HEK293T (cell line): ENCODE measurements around the gene TEX12.
"Not testable (repeated sequence)": the region's sequence is repeated elsewhere in the genome, so short reads cannot be mapped to it uniquely, and the experiment has no call there.

Experiments
- CTCF ChIA-PET: fragments of 350-600 bp; formaldehyde crosslinking; extraction: SDS; loops from one replicate; lab custom pipeline; 2021; ENCODE audit warnings: antibody characterized with exemption, inconsistent platforms; lab: Yijun Ruan, JAX
- POLR2A ChIA-PET: fragments of 350-600 bp; formaldehyde crosslinking; extraction: SDS; loops from one replicate; lab custom pipeline; 2020; ENCODE audit warnings: antibody characterized with exemption, inconsistent platforms; lab: Yijun Ruan, JAX
- DNase-seq: peaks from one replicate; pipeline ENCODE4 v3.0.0; 2012; ENCODE audit warnings: mixed read lengths; ENCODE audit errors: extremely low spot score
- ARNT ChIP-seq: fragments of 450-650 bp; IDR thresholded peaks from 2 replicates; pipeline ENCODE4 v1.6.1; 2017; ENCODE audit warnings: mild to moderate bottlenecking
- BHLHE40 ChIP-seq: fragments of 450-650 bp; IDR thresholded peaks from 2 replicates; pipeline ENCODE4 v1.6.1; 2016; ENCODE audit warnings: mild to moderate bottlenecking, moderate library complexity, borderline replicate concordance
- CTBP1 ChIP-seq: fragments of 450-650 bp; IDR thresholded peaks from 2 replicates; pipeline ENCODE4 v1.6.1; 2016; ENCODE audit warnings: borderline replicate concordance
- ELF4 ChIP-seq: fragments of 450-650 bp; IDR thresholded peaks from 2 replicates; pipeline ENCODE4 v1.6.1; 2017; ENCODE audit warnings: antibody characterized with exemption
- FOXA1 ChIP-seq: fragments of 450-650 bp; IDR thresholded peaks from 2 replicates; pipeline ENCODE4 v1.6.1; 2016; ENCODE audit warnings: mild to moderate bottlenecking
- FOXK2 ChIP-seq: fragments of 450-650 bp; IDR thresholded peaks from 2 replicates; pipeline ENCODE4 v1.6.1; 2016; ENCODE audit warnings: mild to moderate bottlenecking
- FOXM1 ChIP-seq: fragments of 450-650 bp; IDR thresholded peaks from 2 replicates; pipeline ENCODE4 v1.6.1; 2017; ENCODE audit warnings: mild to moderate bottlenecking, borderline replicate concordance
- HDGF ChIP-seq: fragments of 450-650 bp; IDR thresholded peaks from 2 replicates; pipeline ENCODE4 v1.6.1; 2017; ENCODE audit warnings: antibody characterized with exemption, borderline replicate concordance
- L3MBTL2 ChIP-seq: fragments of 450-650 bp; conservative IDR thresholded peaks from 2 replicates; pipeline ENCODE4 v1.6.1; 2016; ENCODE audit warnings: mild to moderate bottlenecking
- LEF1 ChIP-seq: fragments of 450-650 bp; IDR thresholded peaks from 2 replicates; pipeline ENCODE4 v1.6.1; 2017; ENCODE audit warnings: mild to moderate bottlenecking, borderline replicate concordance
- NFRKB ChIP-seq: fragments of 450-650 bp; IDR thresholded peaks from 2 replicates; pipeline ENCODE4 v1.6.1; 2016; ENCODE audit warnings: mild to moderate bottlenecking, moderate library complexity
- SP1 ChIP-seq: fragments of 450-650 bp; IDR thresholded peaks from 2 replicates; pipeline ENCODE4 v1.6.1; 2017
- SUZ12 ChIP-seq: fragments of 450-650 bp; IDR thresholded peaks from 2 replicates; pipeline ENCODE4 v1.6.1; 2016; ENCODE audit warnings: mild to moderate bottlenecking
- TARDBP ChIP-seq: fragments of 450-650 bp; IDR thresholded peaks from 2 replicates; pipeline ENCODE4 v1.6.1; 2016
- ZNF384 ChIP-seq: fragments of 450-650 bp; IDR thresholded peaks from 2 replicates; pipeline ENCODE4 v1.6.1; 2016
- TF ChIP-seq, protein P1 (sequence below): fragments of 450-650 bp; IDR thresholded peaks from 2 replicates; pipeline ENCODE4 v1.6.1; 2016

The TEX12 gene

GRCh38 chr11:112160091-112160848 lies 6.9 kb upstream of the TEX12 start:
- ChIA-PET POLR2A (no interaction called here), CTCF (no interaction called here)
- TF ChIP-seq CTBP1 (no peak), SUZ12 (no peak), SP1 (no peak)
- DNase-seq: no peak

DNA sequence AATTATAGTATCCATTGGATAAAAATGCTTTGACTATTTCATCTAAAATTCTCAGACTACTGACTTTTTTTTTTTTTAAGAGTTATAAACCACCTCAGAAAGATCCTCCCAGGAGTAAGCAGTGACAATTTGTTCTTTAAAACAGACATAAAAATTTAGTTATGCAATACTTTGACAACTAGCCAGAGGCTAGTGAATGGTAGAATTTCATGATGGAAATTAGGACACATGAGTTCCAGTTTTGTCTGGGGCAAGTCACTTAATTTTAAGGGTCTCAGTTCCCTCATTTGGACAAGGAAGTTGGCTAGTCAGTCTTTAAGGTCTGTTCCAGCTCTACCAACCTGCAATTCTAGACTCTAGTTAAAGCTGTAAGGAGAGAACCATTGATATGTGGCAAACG lies 6.2 kb upstream of the TEX12 start:
- TF ChIP-seq HDGF (no peak), LEF1 (no peak), ARNT (no peak), SP1 (no peak), CTBP1 (no peak), NFRKB (no peak), ELF4 (no peak), BHLHE40 (no peak), TARDBP (no peak), L3MBTL2 (no peak), SUZ12 (no peak), FOXM1 (no peak)
- TF ChIP-seq, protein P1, sequence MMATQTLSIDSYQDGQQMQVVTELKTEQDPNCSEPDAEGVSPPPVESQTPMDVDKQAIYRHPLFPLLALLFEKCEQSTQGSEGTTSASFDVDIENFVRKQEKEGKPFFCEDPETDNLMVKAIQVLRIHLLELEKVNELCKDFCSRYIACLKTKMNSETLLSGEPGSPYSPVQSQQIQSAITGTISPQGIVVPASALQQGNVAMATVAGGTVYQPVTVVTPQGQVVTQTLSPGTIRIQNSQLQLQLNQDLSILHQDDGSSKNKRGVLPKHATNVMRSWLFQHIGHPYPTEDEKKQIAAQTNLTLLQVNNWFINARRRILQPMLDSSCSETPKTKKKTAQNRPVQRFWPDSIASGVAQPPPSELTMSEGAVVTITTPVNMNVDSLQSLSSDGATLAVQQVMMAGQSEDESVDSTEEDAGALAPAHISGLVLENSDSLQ: no peak
- ChIA-PET CTCF (no interaction called here), POLR2A (no interaction called here)
- no peak for DNase-seq

- CTCF ChIA-PET, POLR2A ChIA-PET, DNase-seq: not testable (repeated sequence)
Observed at GRCh38 chr11:112162200-112162599, 5.0 kb upstream of the TEX12 start.

GRCh38 chr11:112162761-112163546 lies 4.2 kb upstream of the TEX12 start:
- POLR2A ChIA-PET: no interaction called here
- no peak for TF ChIP-seq FOXM1
- no peak for TF ChIP-seq ZNF384
- TF ChIP-seq CTBP1: no peak
- no peak for TF ChIP-seq ELF4
- TF ChIP-seq BHLHE40: no peak
- TF ChIP-seq FOXA1: no peak
- no peak for TF ChIP-seq FOXK2
- no peak for TF ChIP-seq ARNT
- no peak for TF ChIP-seq SUZ12
- no peak for TF ChIP-seq LEF1
- TF ChIP-seq NFRKB: no peak
- no peak for TF ChIP-seq HDGF
- CTCF ChIA-PET: no interaction called here
- no peak for DNase-seq

DNA sequence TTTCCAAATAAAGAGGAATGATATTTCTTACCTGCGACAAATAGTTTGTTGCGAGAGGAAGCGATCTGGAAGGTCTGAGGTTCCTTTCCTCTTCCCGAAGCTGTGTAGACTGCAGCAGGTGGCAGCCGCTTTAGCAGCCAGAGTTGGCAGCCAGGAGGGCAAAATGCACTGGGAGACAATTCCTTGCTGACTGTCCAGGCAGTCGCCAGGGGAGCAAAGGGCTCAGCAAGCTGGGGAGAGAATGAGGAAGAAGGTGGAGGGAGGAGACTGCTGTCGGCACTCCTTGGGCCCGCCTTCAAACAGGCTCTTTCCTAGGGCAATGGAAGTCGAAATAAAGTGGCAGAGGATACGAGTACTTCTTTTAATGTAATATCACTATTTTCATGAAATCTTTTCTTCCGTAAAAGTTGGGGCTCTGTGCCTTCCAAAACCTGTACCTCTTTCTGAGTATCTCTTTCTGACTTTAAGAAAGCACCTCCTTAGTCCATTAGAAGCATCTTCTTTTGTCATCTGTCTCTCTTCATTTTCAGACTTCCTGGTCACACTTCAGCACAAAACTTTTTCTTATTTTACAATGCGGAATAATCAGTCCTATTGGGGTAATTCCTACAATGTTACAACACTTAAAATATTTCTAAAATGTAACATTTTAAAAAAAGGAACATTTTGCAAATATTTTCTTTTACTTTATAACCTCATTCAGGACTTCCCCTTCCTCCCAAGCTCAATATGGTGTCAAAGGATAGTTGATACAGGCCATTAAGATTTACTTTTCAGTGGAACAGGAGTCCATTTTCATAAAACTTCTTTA lies 3.1 kb upstream of the TEX12 start, which contains the start of gene IL18:
Gene IL18 (minus strand): TSS at position 220 of the 811 bp plus-strand sequence. CDS start 9,041 bp downstream, outside the sequence.
- TF ChIP-seq ZNF384: no peak
- ChIA-PET POLR2A (no interaction called here), CTCF (interaction anchor here (0.9 kb wide), 1 partner anchor 10 kb away, joined by 3 read pairs; no protein-coding TSS in a partner anchor)
- DNase-seq: no peak

DNA sequence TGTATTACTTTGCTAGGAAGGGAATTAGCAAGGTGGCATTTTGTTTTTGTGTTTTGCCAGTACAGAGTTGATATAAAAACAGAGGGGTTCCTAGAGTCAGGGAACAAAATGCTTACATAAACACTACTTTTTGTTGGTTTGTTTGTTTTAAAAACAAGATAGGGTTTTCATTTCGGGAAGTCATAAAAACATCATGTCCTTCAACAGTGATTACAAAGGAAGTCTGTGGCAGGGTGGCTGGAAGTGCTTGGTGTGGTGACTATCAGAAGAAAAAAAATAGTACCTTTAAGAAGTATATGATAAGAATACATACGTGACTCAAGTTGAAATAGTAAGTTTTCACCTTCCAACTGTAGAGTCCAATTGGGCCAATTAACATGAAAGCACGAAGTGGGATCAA lies 2.1 kb upstream of the TEX12 start:
- ChIA-PET CTCF (no interaction called here), POLR2A (no interaction called here)
- TF ChIP-seq SUZ12: no peak
- no peak for TF ChIP-seq ZNF384
- TF ChIP-seq BHLHE40: no peak
- no peak for TF ChIP-seq FOXK2
- TF ChIP-seq FOXA1: no peak
- TF ChIP-seq SP1: no peak
- TF ChIP-seq ARNT: no peak
- TF ChIP-seq TARDBP: no peak
- no peak for TF ChIP-seq CTBP1
- no peak for TF ChIP-seq FOXM1
- TF ChIP-seq HDGF: no peak
- TF ChIP-seq, protein P1: no peak
- no peak for TF ChIP-seq L3MBTL2
- no peak for TF ChIP-seq LEF1
- TF ChIP-seq ELF4: no peak
- no peak for DNase-seq
